SK-N-SH (cell line): ENCODE measurements around the gene IL1R2. TPM values are rescaled to one million over a fixed set of nuclear protein-coding genes. Genes with fewer than 3 reads are reported as not detected.

Source experiments
- CTCF ChIA-PET: fragments of 300-600, 350-600 bp; formaldehyde crosslinking; extraction: SDS; loops from one replicate; lab custom pipeline; 2021; lab: Yijun Ruan, JAX
- POLR2A ChIA-PET: fragments of 350-600 bp; sonication (Branson Sonifier 250); formaldehyde crosslinking; extraction: SDS; loops from one replicate; lab custom pipeline; 2020; ENCODE audit warnings: antibody characterized with exemption, inconsistent platforms; lab: Yijun Ruan, JAX
- DNase-seq: peaks from one replicate; pipeline ENCODE4 v3.0.0; 2012
- H2AFZ ChIP-seq: fragments of 200-600 bp; sonication (generic); 2 replicates; pipeline ENCODE4 v1.8.1; 2016; ENCODE audit warnings: antibody characterized with exemption, mild to moderate bottlenecking, low read depth
- H3F3A ChIP-seq: fragments of 200-600 bp; sonication (generic); replicated peaks from 2 replicates; pipeline ENCODE3; 2016; ENCODE audit warnings: antibody characterized with exemption, mild to moderate bottlenecking; ENCODE audit not compliant: insufficient read depth
- H3K27ac ChIP-seq, 2 experiments: fragments of 200-500 bp in 1 of 2; fragments of 200-600 bp in 1 of 2; sonication (Bioruptor generic) in 1 of 2; sonication (generic), shearing (Covaris generic) in 1 of 2; 2 replicates each; pipeline versions ENCODE4 v1.5.1 to v1.6.1; 2014 to 2016; ENCODE audit warnings: low read depth in 2 of 2, inconsistent platforms in 1 of 2, low read length in 1 of 2, mild to moderate bottlenecking in 1 of 2, mixed read lengths in 1 of 2
- H3K27me3 ChIP-seq: fragments of 200-600 bp; sonication (generic), shearing (Covaris generic); 2 replicates; pipeline ENCODE4 v1.6.1; 2016; ENCODE audit warnings: mixed run types; ENCODE audit not compliant: insufficient read depth
- H3K36me3 ChIP-seq, 2 experiments: fragments of 200-500 bp in 1 of 2; fragments of 200-600 bp in 1 of 2; sonication (Bioruptor generic) in 1 of 2; sonication (generic) in 1 of 2; replicated peaks in 1 of 2; 2 replicates each; pipeline versions ENCODE3 to v1.5.1; 2014 to 2016; ENCODE audit warnings: low read length in 1 of 2, mild to moderate bottlenecking in 1 of 2; ENCODE audit not compliant: insufficient read depth in 2 of 2, control insufficient read depth in 1 of 2
- H3K4me1 ChIP-seq, 2 experiments: fragments of 200-500 bp in 1 of 2; fragments of 200-600 bp in 1 of 2; sonication (Bioruptor generic) in 1 of 2; sonication (generic), shearing (Covaris generic) in 1 of 2; 2 replicates each; pipeline versions ENCODE4 v1.5.1 to v1.6.1; 2014 to 2016; ENCODE audit warnings: low read depth in 1 of 2, low read length in 1 of 2, mixed run types in 1 of 2; ENCODE audit not compliant: insufficient read depth in 2 of 2, control insufficient read depth in 1 of 2
- H3K4me2 ChIP-seq: fragments of 200-600 bp; sonication (generic), shearing (Covaris generic); 2 replicates; pipeline ENCODE4 v1.6.1; 2017; ENCODE audit warnings: mixed run types
- H3K4me3 ChIP-seq, 2 experiments: fragments of 200-500 bp in 1 of 2; fragments of 200-600 bp in 1 of 2; sonication (Bioruptor generic) in 1 of 2; sonication (generic), shearing (Covaris generic) in 1 of 2; 2 replicates each; pipeline versions ENCODE4 v1.5.1 to v1.8.1; 2014 to 2016; ENCODE audit warnings: low read depth in 2 of 2, inconsistent platforms in 1 of 2, low read length in 1 of 2, mild to moderate bottlenecking in 1 of 2, mixed read lengths in 1 of 2, moderate library complexity in 1 of 2
- H3K79me2 ChIP-seq: fragments of 200-600 bp; sonication (generic); 2 replicates; pipeline ENCODE4 v1.8.1; 2017; ENCODE audit warnings: mild to moderate bottlenecking; ENCODE audit not compliant: insufficient read depth
- H3K9ac ChIP-seq: fragments of 200-600 bp; sonication (generic); 2 replicates; pipeline ENCODE4 v1.6.1; 2017; ENCODE audit warnings: mixed run types
- H3K9me2 ChIP-seq: fragments of 200-600 bp; sonication (generic); 2 replicates; pipeline ENCODE4 v1.6.1; 2017; ENCODE audit warnings: mixed run types
- H3K9me3 ChIP-seq: fragments of 200-600 bp; sonication (generic); 2 replicates; pipeline ENCODE4 v1.6.1; 2017; ENCODE audit warnings: mixed run types, mild to moderate bottlenecking, moderate library complexity
- H4K20me1 ChIP-seq: fragments of 200-600 bp; sonication (generic); 2 replicates; pipeline ENCODE4 v1.6.1; 2017; ENCODE audit warnings: mild to moderate bottlenecking, mixed run types; ENCODE audit not compliant: insufficient read depth
- ELF1 ChIP-seq: IDR thresholded peaks from 2 replicates; pipeline ENCODE4 v1.4.0; 2012
- EP300 ChIP-seq, 2 experiments: IDR thresholded peaks; 2 replicates each; pipeline versions ENCODE4 v1.4.0 to v1.6.1; 2012; ENCODE audit warnings: borderline replicate concordance in 1 of 2, low read depth in 1 of 2, low read length in 1 of 2
- FOXJ3 ChIP-seq: sonication (generic); formaldehyde crosslinking; IDR thresholded peaks from 2 replicates; pipeline ENCODE4 v1.5.1; 2020; ENCODE audit warnings: mild to moderate bottlenecking, missing genetic modification reagents
- FOXM1 ChIP-seq: IDR thresholded peaks from 2 replicates; pipeline ENCODE4 v1.4.0; 2012; ENCODE audit warnings: low read depth, mild to moderate bottlenecking
- RFX5 ChIP-seq: IDR thresholded peaks from 2 replicates; pipeline ENCODE4 v1.6.1; 2012; ENCODE audit warnings: mild to moderate bottlenecking, improper control_type of control experiment, low read length
- SMC3 ChIP-seq: IDR thresholded peaks from 2 replicates; pipeline ENCODE4 v1.6.1; 2012; ENCODE audit warnings: low read depth, low read length, improper control_type of control experiment
- TAF1 ChIP-seq: IDR thresholded peaks from 2 replicates; pipeline ENCODE4 v1.6.1; 2012; ENCODE audit warnings: low read depth, mild to moderate bottlenecking, low read length, moderate library complexity, borderline replicate concordance
- YY1 ChIP-seq: IDR thresholded peaks from 2 replicates; pipeline ENCODE4 v1.4.0; 2012; ENCODE audit warnings: low read depth, mild to moderate bottlenecking
- WGBS: methylation state at CpG from one replicate; pipeline ENCODE4 v1.1.6; 2017; ENCODE audit warnings: low lambda C conversion rate; 5-methylcytosine and 5-hydroxymethylcytosine counted together
- polyA plus RNA-seq, 3 experiments: library from polyadenylated mRNA; depleted of rRNA; stranded (reverse); fragments of >200 nt; gene quantifications; 2 replicates each; pipeline ENCODE4 v1.2.3, GENCODE V29; 2012
- TF ChIP-seq, protein P1 (sequence below): fragments of 150-350 bp; IDR thresholded peaks from 2 replicates; pipeline ENCODE4 v1.6.1; 2017; ENCODE audit warnings: antibody characterized with exemption, low read length, low read depth, borderline replicate concordance
- TF ChIP-seq, protein P2 (sequence below): IDR thresholded peaks from 2 replicates; pipeline ENCODE4 v1.4.0; 2012; ENCODE audit warnings: low read depth, borderline replicate concordance
- TF ChIP-seq, protein P3 (sequence below): IDR thresholded peaks from 2 replicates; pipeline ENCODE4 v1.6.1; 2012; ENCODE audit warnings: mild to moderate bottlenecking, low read depth, low read length, moderate library complexity
- TF ChIP-seq, protein P4 (sequence below): fragments of 150-350 bp; IDR thresholded peaks from 2 replicates; pipeline ENCODE4 v1.6.1; 2016; ENCODE audit warnings: mild to moderate bottlenecking, low read depth, low read length

The IL1R2 gene
- polyA plus RNA-seq, 1 of the 3 experiments (the other 2 are of a cell fraction), result 0.16 TPM

DNA sequence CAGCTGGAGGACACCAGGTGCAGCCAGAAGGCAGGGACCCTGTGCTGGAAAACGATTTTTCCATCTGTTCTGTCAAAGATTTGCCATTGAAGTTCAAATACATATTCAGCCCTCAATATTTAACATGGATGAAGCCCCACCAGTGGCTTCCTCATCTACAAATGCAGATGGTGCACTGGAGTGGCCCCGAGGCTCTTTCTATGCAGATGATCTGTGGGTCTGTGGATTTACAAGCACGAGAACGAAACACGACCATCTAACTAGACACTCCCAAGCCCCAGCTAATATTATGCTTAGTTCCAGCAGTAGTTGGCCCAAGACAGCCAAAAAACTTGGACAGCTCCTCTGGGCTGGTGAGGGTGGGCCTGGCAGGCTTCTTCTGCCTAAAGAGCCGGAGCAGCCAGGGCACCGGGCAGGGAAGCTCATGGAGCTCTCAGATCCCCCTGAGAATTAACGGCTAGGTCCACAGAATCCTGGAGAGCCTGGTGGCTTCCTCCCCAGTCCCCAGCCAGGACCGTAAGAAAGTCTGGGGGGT lies 9.2 kb upstream of the IL1R2 start:
- Histone ChIP-seq H3K4me1 (peaks cover 0 to 2% of the 10 kb centered on the region in 2 experiments; a peak in 1 of 4 replicates), H2AFZ (no peak overlapping the region)
- POLR2A ChIA-PET, result no interaction called here
- TF ChIP-seq, protein P1, sequence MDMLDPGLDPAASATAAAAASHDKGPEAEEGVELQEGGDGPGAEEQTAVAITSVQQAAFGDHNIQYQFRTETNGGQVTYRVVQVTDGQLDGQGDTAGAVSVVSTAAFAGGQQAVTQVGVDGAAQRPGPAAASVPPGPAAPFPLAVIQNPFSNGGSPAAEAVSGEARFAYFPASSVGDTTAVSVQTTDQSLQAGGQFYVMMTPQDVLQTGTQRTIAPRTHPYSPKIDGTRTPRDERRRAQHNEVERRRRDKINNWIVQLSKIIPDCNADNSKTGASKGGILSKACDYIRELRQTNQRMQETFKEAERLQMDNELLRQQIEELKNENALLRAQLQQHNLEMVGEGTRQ, result no peak
- TF ChIP-seq, protein P2, sequence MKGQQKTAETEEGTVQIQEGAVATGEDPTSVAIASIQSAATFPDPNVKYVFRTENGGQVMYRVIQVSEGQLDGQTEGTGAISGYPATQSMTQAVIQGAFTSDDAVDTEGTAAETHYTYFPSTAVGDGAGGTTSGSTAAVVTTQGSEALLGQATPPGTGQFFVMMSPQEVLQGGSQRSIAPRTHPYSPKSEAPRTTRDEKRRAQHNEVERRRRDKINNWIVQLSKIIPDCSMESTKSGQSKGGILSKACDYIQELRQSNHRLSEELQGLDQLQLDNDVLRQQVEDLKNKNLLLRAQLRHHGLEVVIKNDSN, result no peak
- no peak for TF ChIP-seq YY1
- no peak for TF ChIP-seq EP300 (IDR thresholded peaks at IDR 0.05; ENCODE audit: borderline replicate concordance in 1 of 2, low read depth in 1 of 2, low read length in 1 of 2)
- TF ChIP-seq TAF1, result no peak
- TF ChIP-seq, protein P3, sequence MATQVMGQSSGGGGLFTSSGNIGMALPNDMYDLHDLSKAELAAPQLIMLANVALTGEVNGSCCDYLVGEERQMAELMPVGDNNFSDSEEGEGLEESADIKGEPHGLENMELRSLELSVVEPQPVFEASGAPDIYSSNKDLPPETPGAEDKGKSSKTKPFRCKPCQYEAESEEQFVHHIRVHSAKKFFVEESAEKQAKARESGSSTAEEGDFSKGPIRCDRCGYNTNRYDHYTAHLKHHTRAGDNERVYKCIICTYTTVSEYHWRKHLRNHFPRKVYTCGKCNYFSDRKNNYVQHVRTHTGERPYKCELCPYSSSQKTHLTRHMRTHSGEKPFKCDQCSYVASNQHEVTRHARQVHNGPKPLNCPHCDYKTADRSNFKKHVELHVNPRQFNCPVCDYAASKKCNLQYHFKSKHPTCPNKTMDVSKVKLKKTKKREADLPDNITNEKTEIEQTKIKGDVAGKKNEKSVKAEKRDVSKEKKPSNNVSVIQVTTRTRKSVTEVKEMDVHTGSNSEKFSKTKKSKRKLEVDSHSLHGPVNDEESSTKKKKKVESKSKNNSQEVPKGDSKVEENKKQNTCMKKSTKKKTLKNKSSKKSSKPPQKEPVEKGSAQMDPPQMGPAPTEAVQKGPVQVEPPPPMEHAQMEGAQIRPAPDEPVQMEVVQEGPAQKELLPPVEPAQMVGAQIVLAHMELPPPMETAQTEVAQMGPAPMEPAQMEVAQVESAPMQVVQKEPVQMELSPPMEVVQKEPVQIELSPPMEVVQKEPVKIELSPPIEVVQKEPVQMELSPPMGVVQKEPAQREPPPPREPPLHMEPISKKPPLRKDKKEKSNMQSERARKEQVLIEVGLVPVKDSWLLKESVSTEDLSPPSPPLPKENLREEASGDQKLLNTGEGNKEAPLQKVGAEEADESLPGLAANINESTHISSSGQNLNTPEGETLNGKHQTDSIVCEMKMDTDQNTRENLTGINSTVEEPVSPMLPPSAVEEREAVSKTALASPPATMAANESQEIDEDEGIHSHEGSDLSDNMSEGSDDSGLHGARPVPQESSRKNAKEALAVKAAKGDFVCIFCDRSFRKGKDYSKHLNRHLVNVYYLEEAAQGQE, result 0 out of 2 replicates have a peak, but pooled peaks have one; percentile 23
- no peak for TF ChIP-seq ELF1
- TF ChIP-seq, all 33 proteins: peak for 1
- 47% methylated on average over 6 of the region's 9 CpGs for WGBS
- Histone ChIP-seq H3K79me2 (no peaks in the 10 kb centered on the region), H3K27ac (no peak overlapping the region), H3K27me3 (no peaks in the 10 kb centered on the region; the same call in 1 of the 2 replicates), H3F3A (no peaks in the 10 kb centered on the region), H3K9me3 (no peaks in the 10 kb centered on the region), H3K9me2 (no peaks in the 10 kb centered on the region), H3K9ac (no peak overlapping the region), H3K36me3 (no peaks in the 10 kb centered on the region), H4K20me1 (no peaks in the 10 kb centered on the region), H3K4me3 (no peak overlapping the region), H3K4me2 (no peak overlapping the region)
- no peak for DNase-seq
- CTCF ChIA-PET, result interaction anchor here (1.9 kb wide), 1 partner anchor 24 kb away, joined by 5 read pairs; no protein-coding TSS in a partner anchor

DNA sequence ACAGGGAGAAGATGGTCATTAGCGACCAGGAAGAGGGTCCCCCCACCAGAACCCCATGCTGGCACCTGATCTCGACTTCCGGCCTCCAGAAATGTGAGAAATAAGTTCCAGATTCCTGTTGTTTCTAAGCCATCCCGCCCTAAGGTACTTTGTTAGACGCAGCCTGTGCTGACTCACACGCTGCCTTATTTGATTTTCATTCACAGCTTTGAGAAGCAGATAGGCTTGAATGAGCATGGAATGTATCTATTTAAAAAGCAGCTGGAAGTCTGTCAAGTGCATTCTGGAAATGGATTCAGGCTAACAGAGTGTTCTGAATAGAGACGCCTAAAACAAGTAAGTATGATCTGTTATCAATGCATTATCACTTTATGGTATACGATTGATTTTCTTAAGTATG lies 8.3 kb upstream of the IL1R2 start:
- Histone ChIP-seq H3K9me2 (no peaks in the 10 kb centered on the region), H3K4me3 (no peak overlapping the region), H3K79me2 (no peaks in the 10 kb centered on the region), H3K4me2 (no peak overlapping the region), H4K20me1 (no peaks in the 10 kb centered on the region), H3K36me3 (no peaks in the 10 kb centered on the region), H3K27ac (no peak overlapping the region), H2AFZ (no peak overlapping the region), H3K9ac (no peak overlapping the region)
- WGBS, result 22% methylated on average over 8 of the region's 8 CpGs
- CTCF ChIA-PET, result interaction anchor here (0.6 to 1.9 kb wide), 3 partner anchors 23 to 257 kb away, joined by 3 to 5 read pairs (median 4); no protein-coding TSS in a partner anchor
- POLR2A ChIA-PET, result no interaction called here
- no peak for DNase-seq
- TF ChIP-seq RFX5, result no peak
- no peak for TF ChIP-seq EP300 (IDR thresholded peaks at IDR 0.05; ENCODE audit: borderline replicate concordance in 1 of 2, low read depth in 1 of 2, low read length in 1 of 2)
- TF ChIP-seq SMC3, result no peak
- TF ChIP-seq FOXM1, result no peak
- TF ChIP-seq TAF1, result no peak
- no peak for TF ChIP-seq FOXJ3 (CRISPR knock-in tag)
- TF ChIP-seq, protein P4, sequence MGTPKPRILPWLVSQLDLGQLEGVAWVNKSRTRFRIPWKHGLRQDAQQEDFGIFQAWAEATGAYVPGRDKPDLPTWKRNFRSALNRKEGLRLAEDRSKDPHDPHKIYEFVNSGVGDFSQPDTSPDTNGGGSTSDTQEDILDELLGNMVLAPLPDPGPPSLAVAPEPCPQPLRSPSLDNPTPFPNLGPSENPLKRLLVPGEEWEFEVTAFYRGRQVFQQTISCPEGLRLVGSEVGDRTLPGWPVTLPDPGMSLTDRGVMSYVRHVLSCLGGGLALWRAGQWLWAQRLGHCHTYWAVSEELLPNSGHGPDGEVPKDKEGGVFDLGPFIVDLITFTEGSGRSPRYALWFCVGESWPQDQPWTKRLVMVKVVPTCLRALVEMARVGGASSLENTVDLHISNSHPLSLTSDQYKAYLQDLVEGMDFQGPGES, result no peak
- TF ChIP-seq, all 33 proteins: peak for 0
- H3K9me3 ChIP-seq, result no peaks in the 10 kb centered on the region
- H3F3A ChIP-seq, result no peaks in the 10 kb centered on the region
- peaks cover 0 to 2% of the 10 kb centered on the region in 2 experiments; a peak in 1 of 4 replicates for H3K4me1 ChIP-seq
- no peaks in the 10 kb centered on the region; the same call in 1 of the 2 replicates for H3K27me3 ChIP-seq
